Mesothelial cell of epicardium (in vitro differentiated cells): Measurements from ENCODE around the gene BFSP1. TPM values are rescaled to one million over a fixed set of nuclear protein-coding genes. Genes with fewer than 3 reads are reported as not detected.

Source experiments
- DNase-seq, 2 experiments: peaks; one replicate each; pipeline ENCODE4 v3.0.0; 2021; ENCODE audit warnings: low spot score in 2 of 2; ENCODE audit not compliant: unreplicated experiment in 2 of 2
- H3K27ac Mint-ChIP-seq: 2 replicates; pipeline ENCODE4 v1.8.0; 2021; ENCODE audit warnings: mixed read lengths
- H3K27me3 Mint-ChIP-seq: 2 replicates; pipeline ENCODE4 v1.8.0; 2021; ENCODE audit warnings: low read depth, mixed read lengths
- H3K36me3 Mint-ChIP-seq: 2 replicates; pipeline ENCODE4 v1.8.0; 2021; ENCODE audit warnings: mixed read lengths
- H3K4me1 Mint-ChIP-seq: 2 replicates; pipeline ENCODE4 v1.8.0; 2021; ENCODE audit warnings: mixed read lengths
- H3K4me3 Mint-ChIP-seq: 2 replicates; pipeline ENCODE4 v1.8.0; 2021; ENCODE audit warnings: mild to moderate bottlenecking, moderate library complexity, mixed read lengths
- H3K9me3 Mint-ChIP-seq: 2 replicates; pipeline ENCODE4 v1.8.0; 2021; ENCODE audit warnings: mixed read lengths
- CTCF ChIP-seq: fragments of 200-600 bp; sonication (generic); IDR thresholded peaks from one replicate; pipeline ENCODE4 v1.5.0; 2021; ENCODE audit warnings: antibody characterized with exemption; ENCODE audit not compliant: unreplicated experiment
- total RNA-seq: library from RNA; stranded (reverse); gene quantifications from 3 replicates; pipeline ENCODE4 v1.2.1, GENCODE V29; 2021

The BFSP1 gene
- total RNA-seq, 1 donor from 2014 or later, result 5.2 TPM

GRCh38 chr20:17463711-17464110, 67.5 kb downstream of the BFSP1 start:
- no peak overlapping the region for H3K4me3 Mint-ChIP-seq

GRCh38 chr20:17461941-17462340, 69.2 kb downstream of the BFSP1 start:
- Mint-ChIP-seq H3K9me3 (peaks cover 7% of the 10 kb centered on the region), H3K4me1 (no peaks in the 10 kb centered on the region), H3K36me3 (no peaks in the 10 kb centered on the region), H3K27ac (no peak overlapping the region), H3K27me3 (peaks cover 13% of the 10 kb centered on the region), H3K4me3 (no peak overlapping the region)
- TF ChIP-seq CTCF, result no peak
- no peak for DNase-seq

More at GRCh38 chr20:17463711-17464110, 67.5 kb downstream of the BFSP1 start:
- Mint-ChIP-seq H3K36me3 (no peaks in the 10 kb centered on the region), H3K27me3 (peaks cover 13% of the 10 kb centered on the region), H3K4me1 (no peaks in the 10 kb centered on the region), H3K9me3 (peaks cover 2% of the 10 kb centered on the region), H3K27ac (no peak overlapping the region)
- no peak for DNase-seq
- TF ChIP-seq CTCF, result no peak

- no peak overlapping the region for H3K27ac Mint-ChIP-seq
- no peak overlapping the region for H3K4me3 Mint-ChIP-seq
Observed at GRCh38 chr20:17460119-17460518, 71.1 kb downstream of the BFSP1 start.

GRCh38 chr20:17457588-17458190, 73.5 kb downstream of the BFSP1 start:
- H3K4me1 Mint-ChIP-seq, result no peaks in the 10 kb centered on the region
- H3K27me3 Mint-ChIP-seq, result peaks cover 35% of the 10 kb centered on the region
- H3K27ac Mint-ChIP-seq, result no peak overlapping the region
- DNase-seq, result no peak
- TF ChIP-seq CTCF, result no peak
- H3K36me3 Mint-ChIP-seq, result no peaks in the 10 kb centered on the region
- H3K9me3 Mint-ChIP-seq, result peaks cover 7% of the 10 kb centered on the region
- H3K4me3 Mint-ChIP-seq, result no peak overlapping the region

More at GRCh38 chr20:17460119-17460518, 71.1 kb downstream of the BFSP1 start:
- Mint-ChIP-seq H3K9me3 (peaks cover 7% of the 10 kb centered on the region), H3K27me3 (peaks cover 18% of the 10 kb centered on the region), H3K36me3 (no peaks in the 10 kb centered on the region), H3K4me1 (no peaks in the 10 kb centered on the region)
- DNase-seq, result no peak
- no peak for TF ChIP-seq CTCF

GRCh38 chr20:17457079-17457478, 74.1 kb downstream of the BFSP1 start:
- no peak for TF ChIP-seq CTCF
- peaks cover 7% of the 10 kb centered on the region for H3K9me3 Mint-ChIP-seq
- no peak overlapping the region for H3K4me3 Mint-ChIP-seq
- no peaks in the 10 kb centered on the region for H3K36me3 Mint-ChIP-seq
- no peak for DNase-seq
- H3K4me1 Mint-ChIP-seq, result no peaks in the 10 kb centered on the region
- no peak overlapping the region for H3K27ac Mint-ChIP-seq
- H3K27me3 Mint-ChIP-seq, result peaks cover 38% of the 10 kb centered on the region
